Hematopoietic multipotent progenitor cell treated with erythropoietin and hydrocortisone succinate and interleukin-3 and kit ligand, for 17 days (in vitro differentiated cells): Measurements from ENCODE around the gene SPSB3.
"Not testable (repeated sequence)": the region's sequence is repeated elsewhere in the genome, so short reads cannot be mapped to it uniquely, and the experiment has no call there.

Experiments used
- DNase-seq: peaks from one replicate; pipeline ENCODE4 v3.0.0-alpha.2; 2015; ENCODE audit warnings: low spot score

The SPSB3 gene

GRCh38 chr16:1741553-1742165 is 40.7 kb downstream of the SPSB3 start:
- no peak for DNase-seq

- DNase-seq, result no peak
These were observed 41.4 kb downstream of the SPSB3 start for GRCh38 chr16:1740781-1741490.

GRCh38 chr16:1740234-1740633 is 42.1 kb downstream of the SPSB3 start:
- DNase-seq, result no peak

- DNase-seq, result no peak
These were observed 47.6 kb downstream of the SPSB3 start for GRCh38 chr16:1734816-1735215.

GRCh38 chr16:1734123-1734522 is 48.2 kb downstream of the SPSB3 start:
- DNase-seq, result no peak

DNA sequence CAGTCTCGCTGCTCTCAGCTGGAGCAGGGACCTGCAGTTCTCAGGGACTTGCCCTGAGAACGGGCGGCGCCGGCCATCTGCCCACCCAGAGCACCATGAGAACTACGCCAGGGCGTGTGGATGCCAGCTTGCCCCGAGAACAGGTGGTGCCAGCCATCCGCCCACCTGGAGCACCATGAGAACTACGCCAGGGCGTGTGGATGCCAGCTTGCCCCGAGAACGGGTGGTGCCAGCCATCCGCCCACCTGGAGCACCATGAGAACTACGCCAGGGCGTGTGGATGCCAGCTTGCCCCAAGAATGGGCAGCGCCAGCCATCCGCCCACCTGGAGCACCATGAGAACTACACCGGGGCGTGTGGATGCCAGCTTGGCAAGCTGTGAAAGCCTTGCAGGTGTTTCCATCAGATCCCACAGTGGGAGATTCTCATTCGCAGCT is 49.8 kb downstream of the SPSB3 start:
- DNase-seq, result not testable (repeated sequence)

GRCh38 chr16:1732071-1732470 is 50.3 kb downstream of the SPSB3 start:
- no peak for DNase-seq

GRCh38 chr16:1731603-1732002 is 50.8 kb downstream of the SPSB3 start:
- DNase-seq, result no peak

- no peak for DNase-seq
These were observed 51.3 kb downstream of the SPSB3 start for GRCh38 chr16:1731073-1731472.

GRCh38 chr16:1729445-1729844 is 52.9 kb downstream of the SPSB3 start:
- no peak for DNase-seq

DNA sequence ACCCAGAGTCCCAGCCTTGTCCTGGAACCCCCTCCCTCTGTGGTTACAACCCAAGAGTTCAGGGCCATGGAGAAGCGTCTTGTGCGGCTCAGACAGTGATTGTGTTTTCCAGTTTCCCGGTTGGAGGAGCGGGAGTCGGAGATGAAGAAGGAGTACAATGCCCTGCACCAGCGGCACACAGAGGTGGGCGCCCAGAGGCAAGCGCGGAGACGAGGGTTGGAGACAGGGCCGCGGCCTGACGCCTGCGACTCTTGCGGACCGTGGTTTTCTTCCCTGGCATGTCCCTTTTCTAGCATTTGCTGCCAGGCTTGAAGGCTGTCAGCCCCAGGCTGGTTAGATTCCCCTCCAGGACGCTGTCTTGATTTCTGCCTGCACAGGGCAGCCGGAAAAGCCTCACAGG is 53.3 kb downstream of the SPSB3 start:
- no peak for DNase-seq

- no peak for DNase-seq
These were observed 54.4 kb downstream of the SPSB3 start for GRCh38 chr16:1727651-1728624.
